K562 (cell line): ENCODE results near the gene ZBP1. TPM values are rescaled to one million over a fixed set of nuclear protein-coding genes. Genes with fewer than 3 reads are reported as not detected.

Experiments
- ATF4 ChIP-seq: fragments of 450-650 bp; formaldehyde crosslinking; IDR thresholded peaks from 2 replicates; pipeline ENCODE4 v1.4.0; 2022; ENCODE audit warnings: mild to moderate bottlenecking, moderate library complexity
- CHD7 ChIP-seq: fragments of 200-600 bp; sonication (generic); IDR thresholded peaks from one replicate; pipeline ENCODE4 v1.6.1; 2012; ENCODE audit warnings: mild to moderate bottlenecking, low read depth, low read length, inconsistent platforms
- GABPA ChIP-seq: fragments of 200-800 bp; sonication (Bioruptor generic); conservative IDR thresholded peaks from 2 replicates; pipeline ENCODE4 v1.6.1; 2016; ENCODE audit warnings: low read depth, missing genetic modification characterization, missing compliant biosample characterization
- NCOA1 ChIP-seq: fragments of 450-650 bp; IDR thresholded peaks from 2 replicates; pipeline ENCODE4 v1.6.1; 2016; ENCODE audit warnings: low read depth
- NR2C1 ChIP-seq, 2 experiments: fragments of 450-650 bp; IDR thresholded peaks; 2 replicates each; pipeline ENCODE4 v1.6.1; 2017; ENCODE audit warnings: mild to moderate bottlenecking in 2 of 2, antibody characterized with exemption in 1 of 2, inconsistent platforms in 1 of 2, missing compliant biosample characterization in 1 of 2, missing genetic modification characterization in 1 of 2
- TRIM28 ChIP-seq: fragments of 450-650 bp; IDR thresholded peaks from 2 replicates; pipeline ENCODE4 v1.6.1; 2017
- polyA plus RNA-seq, 8 experiments: library from polyadenylated mRNA; depleted of rRNA in 4 of 8; stranded (reverse) in 5 of 8; unstranded in 3 of 8; fragments of >200 nt; fragmentation: Nextera tagmentation in 2 of 8; fragmentation: Illumina TruSeq in 1 of 8; extraction: Ambion mirVana in 2 of 8; extraction: Trizol in 1 of 8; gene quantifications; 2 replicates each; pipeline versions ENCODE4 v1.2.1 to v1.2.3, GENCODE V29; 2011 to 2014; ENCODE audit warnings: inconsistent platforms in 1 of 8, missing spikeins in 1 of 8
- total RNA-seq, 7 experiments: library from RNA; depleted of rRNA in 6 of 7; stranded (reverse); fragments of >200 nt in 6 of 7; fragmentation: Illumina TruSeq in 2 of 7; extraction: Trizol in 2 of 7; gene quantifications; 2 replicates each; pipeline versions ENCODE4 v1.2.1 to v1.2.3, GENCODE V29; 2011 to 2021; ENCODE audit warnings: low replicate concordance in 1 of 7

ZBP1 gene
- total and polyA plus RNA-seq, 9 of the 15 experiments (the other 6 are each of a cell fraction or from before 2014, with no cell fraction given) = not detected

DNA sequence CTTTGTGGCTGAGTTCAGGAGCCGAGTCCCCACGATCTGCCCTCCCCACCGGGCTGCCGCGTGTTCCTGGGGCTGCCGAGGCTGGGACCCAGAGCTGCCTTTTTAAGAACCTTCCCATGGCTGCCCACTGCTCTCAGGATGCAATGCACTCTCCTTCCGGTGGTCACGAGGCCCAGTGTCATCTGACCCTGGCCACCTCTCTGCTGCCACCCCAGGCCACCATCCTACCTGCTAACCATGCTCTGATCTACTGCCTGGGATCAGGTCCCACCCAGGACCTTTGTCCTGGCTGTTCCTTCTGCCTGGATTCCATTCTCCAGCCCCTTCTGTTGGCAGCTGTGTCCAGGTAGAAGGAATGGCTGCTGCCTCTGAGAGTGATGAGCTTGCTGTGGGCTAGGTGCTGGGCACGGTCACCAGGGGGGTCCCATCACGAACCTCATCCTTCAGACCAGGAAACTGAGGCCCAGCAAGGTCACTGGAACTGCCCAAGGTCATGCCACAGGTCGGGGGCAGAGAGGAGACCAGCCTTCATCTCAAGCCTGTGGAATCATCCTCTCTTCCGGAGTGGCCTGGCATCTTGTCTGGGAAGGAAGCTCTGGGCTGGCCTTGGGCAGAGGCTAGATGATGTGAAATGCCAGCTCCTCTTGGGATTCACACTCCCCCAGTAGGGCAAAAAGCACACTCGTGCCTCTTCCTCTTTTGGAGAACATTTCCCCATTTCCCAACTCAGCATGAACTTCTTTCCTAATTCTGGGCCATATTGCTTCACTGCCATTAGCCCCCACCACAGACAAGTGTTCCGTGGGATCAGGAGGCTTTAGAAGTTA, 38.8 kb downstream of the ZBP1 start (continued):
- TF ChIP-seq NR2C1 (IDR thresholded peaks at IDR 0.05) (no peak), NR2C1 (tag; IDR thresholded peaks at IDR 0.05) (0 out of 2 replicates have a peak, but pooled peaks have one; percentile 32), ATF4 (CRISPR knock-in tag) (no peak), CHD7 (no peak), GABPA (tag) (0 out of 2 replicates have a peak, but pooled peaks have one; percentile 14), TRIM28 (no peak), NCOA1 (no peak)
